OCI-LY3 (cell line): ENCODE data around the gene JUND.

Experiments used
- H2AFZ ChIP-seq: fragments of 200-600, 300-600 bp; shearing (Covaris generic); 2 replicates; pipeline ENCODE4 v1.6.0; 2014; ENCODE audit warnings: antibody characterized with exemption, low read depth, low read length
- H3K27ac ChIP-seq: fragments of 200-600, 300-600 bp; sonication (generic); 2 replicates; pipeline ENCODE4 v1.5.1; 2014; ENCODE audit warnings: mild to moderate bottlenecking, low read length, moderate library complexity, mixed read lengths
- H3K27me3 ChIP-seq: fragments of 200-600, 300-600 bp; sonication (generic); 2 replicates; pipeline ENCODE4 v1.6.1; 2014; ENCODE audit warnings: low read depth, low read length, mixed read lengths
- H3K36me3 ChIP-seq: fragments of 200-600, 300-600 bp; sonication (generic); replicated peaks from 2 replicates; pipeline ENCODE3; 2014; ENCODE audit warnings: low read depth, low read length, mixed read lengths
- H3K4me1 ChIP-seq: fragments of 300-600, 200-600 bp; sonication (generic); 2 replicates; pipeline ENCODE4 v1.6.1; 2014; ENCODE audit warnings: low read length, mixed read lengths
- H3K4me2 ChIP-seq: fragments of 200-600, 300-600 bp; sonication (generic); 2 replicates; pipeline ENCODE4 v1.6.1; 2014; ENCODE audit warnings: low read length, mixed read lengths
- H3K4me3 ChIP-seq: fragments of 300-600, 200-600 bp; sonication (generic); 2 replicates; pipeline ENCODE4 v1.5.1; 2014; ENCODE audit warnings: antibody characterized with exemption, mild to moderate bottlenecking, low read length, moderate library complexity
- H3K79me2 ChIP-seq: fragments of 300-600, 200-600 bp; shearing (Covaris generic); 2 replicates; pipeline ENCODE4 v1.6.1; 2014; ENCODE audit warnings: mild to moderate bottlenecking, low read length, mixed read lengths
- H3K9ac ChIP-seq: fragments of 300-600, 200-600 bp; shearing (Covaris generic); 2 replicates; pipeline ENCODE4 v1.6.0; 2014; ENCODE audit warnings: mild to moderate bottlenecking, low read length, moderate library complexity
- H3K9me3 ChIP-seq: fragments of 200-600, 300-600 bp; shearing (Covaris generic); 2 replicates; pipeline ENCODE4 v1.6.1; 2014; ENCODE audit warnings: low read length, mixed read lengths; ENCODE audit not compliant: insufficient read depth
- H4K20me1 ChIP-seq: fragments of 200-600, 300-600 bp; sonication (generic); 2 replicates; pipeline ENCODE4 v1.6.1; 2016; ENCODE audit warnings: low read length, mixed read lengths; ENCODE audit not compliant: insufficient read depth
- CTCF ChIP-seq: fragments of 200-600, 300-600 bp; sonication (generic); IDR thresholded peaks from 2 replicates; pipeline ENCODE4 v1.5.1; 2014; ENCODE audit warnings: antibody characterized with exemption, low read length, low read depth
- EZH2phosphoT487 ChIP-seq: fragments of 200-600 bp; shearing (Covaris generic); IDR thresholded peaks from 2 replicates; pipeline ENCODE4 v1.6.1; 2018; ENCODE audit warnings: antibody characterized with exemption, mixed run types, low read depth

Gene JUND

DNA sequence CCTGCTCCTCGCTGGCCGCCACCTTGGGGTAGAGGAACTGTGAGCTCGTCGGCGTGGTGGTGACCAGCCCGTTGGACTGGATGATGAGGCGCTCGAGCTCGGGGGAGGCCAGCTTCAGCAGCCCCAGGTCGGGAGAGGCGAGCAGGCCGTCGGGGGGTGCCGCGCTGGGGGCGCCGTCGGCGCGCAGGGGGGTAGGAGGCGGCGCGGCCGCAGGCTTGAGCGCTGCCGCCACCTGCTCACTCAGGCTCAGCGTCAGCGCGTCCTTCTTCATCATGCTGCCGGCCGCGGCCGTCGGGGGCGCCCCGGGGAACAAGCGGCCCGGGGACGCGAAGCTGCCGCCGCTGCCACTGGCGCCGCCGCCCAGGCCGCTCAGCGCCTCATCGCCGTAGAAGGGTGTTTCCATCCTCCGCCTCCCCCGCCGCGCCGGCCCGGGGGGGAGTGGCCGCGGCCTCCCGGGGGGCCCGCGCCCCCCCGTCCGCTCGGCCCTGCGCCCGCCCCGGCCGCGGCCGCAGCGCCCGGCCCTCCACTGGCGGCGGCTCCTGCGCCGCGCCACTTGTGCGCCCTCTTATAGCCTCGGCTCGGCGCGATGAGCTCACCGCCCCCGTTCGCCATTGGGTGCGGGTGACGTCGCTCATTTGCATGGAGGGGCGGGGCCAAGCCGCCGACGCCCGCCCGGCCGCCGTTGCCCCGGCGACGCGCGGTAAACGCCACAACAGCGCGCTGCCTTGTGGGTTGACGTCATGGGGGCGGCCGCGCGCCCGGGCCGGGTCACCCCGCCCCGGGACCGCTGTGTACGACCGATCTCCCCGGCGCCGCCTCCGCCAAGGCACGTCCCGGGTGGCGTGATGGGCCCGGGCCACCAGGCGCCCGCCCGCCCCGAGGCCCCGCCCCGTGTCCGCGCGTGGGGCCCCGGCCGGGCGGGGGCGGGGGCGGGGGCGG lies at the start of gene JUND:
Gene JUND (minus strand): TSS at position 541 of the 939 bp plus-strand sequence. CDS start 138 bp downstream, at position 403.
- Histone ChIP-seq H2AFZ (no peak within 1 kb of the TSS), H3K9me3 (no peaks in the 10 kb centered on the region), H3K27ac (peak within 1 kb of the TSS; percentile 92), H3K27me3 (no peaks in the 10 kb centered on the region), H3K36me3 (peaks cover 20% of the 10 kb centered on the region), H3K4me2 (peak within 1 kb of the TSS; percentile 99), H3K4me3 (peak within 1 kb of the TSS; percentile 81), H3K9ac (peak within 1 kb of the TSS; percentile 92), H4K20me1 (peaks cover 16% of the 10 kb centered on the region), H3K79me2 (peaks cover 47% of the 10 kb centered on the region), H3K4me1 (peaks cover 27% of the 10 kb centered on the region)
- 0 out of 2 replicates have a peak, but pooled peaks have one; percentile 9 for TF ChIP-seq CTCF
- TF ChIP-seq EZH2phosphoT487: no peak

DNA sequence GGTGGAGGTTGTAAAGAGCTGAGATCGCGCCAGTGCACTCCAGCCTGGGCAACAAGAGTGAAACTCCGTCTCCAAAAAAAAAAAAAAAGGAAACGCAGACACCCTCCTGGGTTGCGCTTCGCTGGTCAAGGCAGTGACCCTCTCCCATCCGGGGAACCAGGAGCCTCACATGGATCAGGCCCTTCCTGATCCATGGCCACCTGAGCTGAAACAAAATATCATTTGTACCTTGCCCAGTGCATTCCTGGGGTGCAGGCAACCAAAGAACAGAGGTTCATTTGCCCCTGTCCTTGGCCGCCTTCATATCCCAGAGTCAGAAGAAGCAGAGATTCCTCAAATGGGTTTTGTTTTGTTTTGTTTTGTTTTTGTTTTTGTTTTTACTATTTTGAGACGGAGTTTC lies 49.4 kb upstream of the JUND start:
- no peak overlapping the region for H3K9ac ChIP-seq
- H2AFZ ChIP-seq: no peak overlapping the region
- no peaks in the 10 kb centered on the region for H3K27me3 ChIP-seq
- no peak for TF ChIP-seq CTCF
- no peak for TF ChIP-seq EZH2phosphoT487
- H3K27ac ChIP-seq: no peak overlapping the region
- H4K20me1 ChIP-seq: no peaks in the 10 kb centered on the region
- H3K4me3 ChIP-seq: no peak overlapping the region
- H3K79me2 ChIP-seq: no peaks in the 10 kb centered on the region
- H3K4me2 ChIP-seq: no peak overlapping the region
- peaks cover 7% of the 10 kb centered on the region for H3K4me1 ChIP-seq
- no peaks in the 10 kb centered on the region for H3K9me3 ChIP-seq
- no peaks in the 10 kb centered on the region for H3K36me3 ChIP-seq

DNA sequence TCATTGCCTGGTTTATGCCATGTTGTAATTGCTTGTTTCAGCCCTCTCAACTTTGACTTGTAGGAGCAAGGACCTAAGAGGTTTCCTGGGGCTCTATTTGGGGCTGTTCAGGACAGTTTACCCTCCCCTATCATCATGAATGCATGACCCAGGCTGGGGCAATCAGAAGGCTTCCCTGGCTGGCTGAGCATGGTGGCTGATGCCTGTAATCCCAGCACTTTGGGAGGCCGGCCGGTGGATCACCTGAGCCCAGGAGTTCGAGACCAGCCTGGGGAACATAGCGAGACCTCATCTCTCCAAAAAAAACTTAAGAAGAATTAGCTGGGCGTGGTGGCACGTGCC lies 47.6 kb upstream of the JUND start:
- H3K4me1 ChIP-seq: peaks cover 7% of the 10 kb centered on the region
- TF ChIP-seq EZH2phosphoT487 (no peak), CTCF (no peak)
- H3K27ac ChIP-seq: peak overlapping the region; percentile 11
- no peaks in the 10 kb centered on the region for H3K79me2 ChIP-seq
- H3K27me3 ChIP-seq: no peaks in the 10 kb centered on the region
- peak overlapping the region; percentile 67 for H3K9ac ChIP-seq
- H3K36me3 ChIP-seq: no peaks in the 10 kb centered on the region
- peak overlapping the region; percentile 75 for H3K4me3 ChIP-seq
- peak overlapping the region; percentile 96 for H3K4me2 ChIP-seq
- H4K20me1 ChIP-seq: no peaks in the 10 kb centered on the region
- H2AFZ ChIP-seq: peak overlapping the region; percentile 91
- no peaks in the 10 kb centered on the region for H3K9me3 ChIP-seq

GRCh38 chr19:18328340-18329034 lies 47.1 kb upstream of the JUND start:
- H3K79me2 ChIP-seq: no peaks in the 10 kb centered on the region
- peak overlapping the region; percentile 67 for H3K9ac ChIP-seq
- TF ChIP-seq CTCF (peak; percentile 94), EZH2phosphoT487 (no peak)
- H3K4me3 ChIP-seq: peak overlapping the region; percentile 75
- H3K27ac ChIP-seq: peak overlapping the region; percentile 11
- H2AFZ ChIP-seq: peak overlapping the region; percentile 91
- peaks cover 12% of the 10 kb centered on the region for H3K4me1 ChIP-seq
- no peaks in the 10 kb centered on the region for H3K27me3 ChIP-seq
- H3K4me2 ChIP-seq: peak overlapping the region; percentile 96
- H3K9me3 ChIP-seq: no peaks in the 10 kb centered on the region
- H3K36me3 ChIP-seq: no peaks in the 10 kb centered on the region
- H4K20me1 ChIP-seq: no peaks in the 10 kb centered on the region
